Peyer's patch (tissue), 4 donors: Measurements from ENCODE around the gene ANO7. TPM values are rescaled to one million over a fixed set of nuclear protein-coding genes. Genes with fewer than 3 reads are reported as not detected.
A peak's percentile ranks its signal among the peaks of the same experiment; 100 is the strongest.

Experiments used
- DNase-seq, 3 donors: peaks; one replicate each; pipeline ENCODE4 v3.0.0-alpha.2; 2017 to 2019
- H3K27ac ChIP-seq, 4 donors: fragments of 200-600 bp; sonication (generic); one replicate each; pipeline ENCODE4 v1.5.1; 2016 to 2019
- H3K27me3 ChIP-seq, 2 donors: fragments of 200-600 bp; sonication (generic); one replicate each; pipeline ENCODE4 v1.5.1; 2019
- H3K36me3 ChIP-seq, 3 donors: fragments of 200-600 bp; sonication (generic); one replicate each; pipeline ENCODE4 v1.5.1; 2016 to 2019
- H3K4me1 ChIP-seq, 4 donors: fragments of 200-600 bp; sonication (generic); one replicate each; pipeline ENCODE4 v1.5.1; 2016 to 2019
- H3K4me3 ChIP-seq, 4 donors: fragments of 200-600 bp; sonication (generic); 1 replicate in 3 of 4; 2 replicates in 1 of 4; pipeline ENCODE4 v1.5.1; 2016 to 2019; ENCODE audit warnings: mild to moderate bottlenecking in 1 of 4
- H3K9me3 ChIP-seq, 4 donors: fragments of 200-600 bp; sonication (generic); one replicate each; pipeline ENCODE4 v1.5.1; 2016 to 2019; ENCODE audit warnings: mild to moderate bottlenecking in 1 of 4
- CTCF ChIP-seq, 6 experiments: fragments of 450-650 bp in 4 of 6; fragments of 200-600 bp in 2 of 6; sonication (generic) in 1 of 6; IDR thresholded peaks; one replicate each; pipeline ENCODE4 v1.5.1; 2017 to 2019; ENCODE audit warnings: antibody characterized with exemption in 6 of 6, mild to moderate bottlenecking in 3 of 6, moderate library complexity in 1 of 6
- POLR2A ChIP-seq, 2 donors: fragments of 450-650 bp; IDR thresholded peaks; one replicate each; pipeline ENCODE4 v1.5.1; 2017; ENCODE audit warnings: antibody characterized with exemption in 2 of 2, mild to moderate bottlenecking in 2 of 2, moderate library complexity in 2 of 2
- total RNA-seq, 4 donors: library from RNA; depleted of rRNA; stranded (reverse); fragments of >200 nt; gene quantifications; one replicate each; pipeline ENCODE4 v1.1.0, GENCODE V29; 2016

Gene ANO7
- total RNA-seq, 4 donors from 2014 or later, result 89.1 to 188 (median 102) TPM

GRCh38 chr2:241254904-241255351 lies 66.5 kb downstream of the ANO7 start:
- H3K27ac ChIP-seq, result no peak overlapping the region
- no peaks in the 10 kb centered on the region for H3K4me1 ChIP-seq
- no peak overlapping the region for H3K4me3 ChIP-seq
- peaks cover 6 to 92% (median 6%) of the 10 kb centered on the region in 3 donors for H3K36me3 ChIP-seq
- TF ChIP-seq CTCF (IDR thresholded peaks at IDR 0.05), result no peak
- no peak for TF ChIP-seq POLR2A (IDR thresholded peaks at IDR 0.05)
- peak in 1 of 3 donors; percentile 28 for DNase-seq
- H3K9me3 ChIP-seq, result no peaks in the 10 kb centered on the region
- no peaks in the 10 kb centered on the region for H3K27me3 ChIP-seq

GRCh38 chr2:241255542-241256167 lies 67.2 kb downstream of the ANO7 start:
- H3K27me3 ChIP-seq, result no peaks in the 10 kb centered on the region
- H3K9me3 ChIP-seq, result no peaks in the 10 kb centered on the region
- no peak overlapping the region for H3K27ac ChIP-seq
- DNase-seq, result peak in 1 of 3 donors; percentile 9
- H3K4me1 ChIP-seq, result no peaks in the 10 kb centered on the region
- H3K36me3 ChIP-seq, result peaks cover 6 to 92% (median 6%) of the 10 kb centered on the region in 3 donors
- TF ChIP-seq CTCF (IDR thresholded peaks at IDR 0.05), result no peak
- no peak for TF ChIP-seq POLR2A (IDR thresholded peaks at IDR 0.05)
- no peak overlapping the region for H3K4me3 ChIP-seq

- H3K27ac ChIP-seq, result no peak overlapping the region
- no peak overlapping the region for H3K4me3 ChIP-seq
- DNase-seq, result no peak
- H3K9me3 ChIP-seq, result no peaks in the 10 kb centered on the region
- no peaks in the 10 kb centered on the region for H3K27me3 ChIP-seq
- peaks cover 6 to 93% (median 6%) of the 10 kb centered on the region in 3 donors for H3K36me3 ChIP-seq
- TF ChIP-seq POLR2A (IDR thresholded peaks at IDR 0.05) (no peak), CTCF (IDR thresholded peaks at IDR 0.05) (no peak)
- no peaks in the 10 kb centered on the region for H3K4me1 ChIP-seq
Observed at GRCh38 chr2:241256168-241256545, 67.7 kb downstream of the ANO7 start.

- H3K36me3 ChIP-seq, result peaks cover 6 to 93% (median 6%) of the 10 kb centered on the region in 3 donors
- no peaks in the 10 kb centered on the region for H3K27me3 ChIP-seq
- H3K27ac ChIP-seq, result no peak overlapping the region
- peak in 1 of 6 experiments; percentile 8 for TF ChIP-seq CTCF (IDR thresholded peaks at IDR 0.05)
- TF ChIP-seq POLR2A (IDR thresholded peaks at IDR 0.05), result no peak
- no peak for DNase-seq
- H3K4me1 ChIP-seq, result no peaks in the 10 kb centered on the region
- H3K4me3 ChIP-seq, result no peak overlapping the region
- no peaks in the 10 kb centered on the region for H3K9me3 ChIP-seq
Observed at GRCh38 chr2:241257419-241258032, 69.0 kb downstream of the ANO7 start.

- Histone ChIP-seq H3K4me3 (no peak overlapping the region), H3K27ac (no peak overlapping the region), H3K36me3 (peaks cover 2 to 93% (median 6%) of the 10 kb centered on the region in 3 donors), H3K9me3 (no peaks in the 10 kb centered on the region), H3K27me3 (no peaks in the 10 kb centered on the region), H3K4me1 (no peaks in the 10 kb centered on the region)
- DNase-seq, result no peak
- no peak for TF ChIP-seq POLR2A (IDR thresholded peaks at IDR 0.05)
- no peak for TF ChIP-seq CTCF (IDR thresholded peaks at IDR 0.05)
Observed at GRCh38 chr2:241258505-241259280, 70.2 kb downstream of the ANO7 start.
